HG03442 (cell line): ENCODE data around the gene STAG1.
"Not testable (repeated sequence)": the region's sequence is repeated elsewhere in the genome, so short reads cannot be mapped to it uniquely, and the experiment has no call there.

Experiments
- ATAC-seq: cut with Tn5 transposase; IDR thresholded peaks from one replicate; pipeline ENCODE4 v1.9.1; 2021; ENCODE audit warnings: mild to moderate bottlenecking, moderate library complexity; ENCODE audit not compliant: unreplicated experiment

STAG1 gene

DNA sequence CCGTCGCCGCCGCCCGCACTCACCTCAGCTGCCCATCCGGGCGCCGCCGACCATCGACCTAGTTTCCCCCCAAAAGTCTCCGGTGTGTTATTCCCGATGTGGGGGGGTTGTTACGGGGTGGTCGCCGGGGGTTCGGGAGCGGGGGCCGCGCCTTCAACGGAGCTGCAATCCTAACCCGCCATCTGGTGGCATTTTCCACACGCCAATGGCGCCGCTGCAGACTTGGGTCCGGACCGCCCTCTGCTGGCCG lies at the start of gene STAG1:
Gene STAG1 (minus strand): TSS at position 207 of the 250 bp plus-strand sequence. CDS start 121,480 bp downstream, outside the sequence.
- ATAC-seq: no peak

DNA sequence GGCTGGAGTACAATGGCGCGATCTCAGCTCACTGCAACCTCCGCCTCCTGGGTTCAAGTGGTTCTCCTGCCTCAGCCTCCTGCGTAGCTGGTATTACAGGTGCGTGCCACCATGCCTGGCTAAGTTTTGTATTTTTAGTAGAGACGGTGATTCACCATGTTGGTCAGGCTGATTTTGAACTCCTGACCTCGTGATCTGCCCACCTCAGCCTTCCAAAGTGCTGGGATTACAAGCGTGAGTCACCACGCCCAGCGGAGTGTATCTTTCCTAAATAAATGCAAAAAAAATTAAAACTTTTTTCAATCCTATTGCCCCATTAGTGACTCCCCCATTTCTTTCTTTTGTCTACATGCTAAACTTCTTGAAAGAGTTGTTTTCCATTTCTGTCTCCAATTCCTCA lies 49.0 kb upstream of the STAG1 start:
- ATAC-seq: not testable (repeated sequence)

DNA sequence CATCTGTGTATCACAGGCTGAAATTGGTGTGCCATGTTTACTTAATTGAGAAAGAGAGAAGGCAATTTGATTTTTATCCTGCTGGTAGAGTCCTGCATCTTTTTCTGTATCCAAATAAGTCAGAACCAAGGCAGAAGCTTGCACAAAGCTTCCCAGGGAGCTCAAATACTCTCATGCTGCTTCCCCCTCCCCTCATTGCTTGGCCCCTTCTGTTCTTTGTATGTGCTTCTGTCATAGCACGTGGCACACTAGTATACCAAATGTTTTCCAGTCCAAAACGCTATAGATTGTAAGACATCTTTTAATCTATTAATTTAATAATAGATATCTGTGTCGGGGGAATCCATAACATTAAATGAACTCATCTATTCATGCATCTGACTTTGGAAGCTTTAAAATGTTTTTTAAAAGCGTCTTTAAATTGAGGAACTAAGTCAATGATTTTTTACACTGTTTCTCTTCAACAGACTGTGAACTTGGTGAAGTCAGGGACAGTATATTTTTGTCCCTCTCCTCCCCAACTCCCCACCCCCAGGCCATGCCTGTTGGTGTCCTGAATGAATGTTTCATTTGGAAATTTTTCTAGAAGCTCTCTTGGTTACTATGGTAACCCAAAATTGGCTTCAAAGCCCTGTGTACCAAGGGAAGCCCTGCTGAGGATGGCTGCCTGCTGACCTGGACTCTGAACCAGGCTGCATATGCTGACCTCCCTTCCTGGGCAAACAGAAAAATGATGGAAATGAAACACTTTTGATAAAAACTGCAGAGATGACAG lies 40.6 kb upstream of the STAG1 start:
- ATAC-seq: no peak

DNA sequence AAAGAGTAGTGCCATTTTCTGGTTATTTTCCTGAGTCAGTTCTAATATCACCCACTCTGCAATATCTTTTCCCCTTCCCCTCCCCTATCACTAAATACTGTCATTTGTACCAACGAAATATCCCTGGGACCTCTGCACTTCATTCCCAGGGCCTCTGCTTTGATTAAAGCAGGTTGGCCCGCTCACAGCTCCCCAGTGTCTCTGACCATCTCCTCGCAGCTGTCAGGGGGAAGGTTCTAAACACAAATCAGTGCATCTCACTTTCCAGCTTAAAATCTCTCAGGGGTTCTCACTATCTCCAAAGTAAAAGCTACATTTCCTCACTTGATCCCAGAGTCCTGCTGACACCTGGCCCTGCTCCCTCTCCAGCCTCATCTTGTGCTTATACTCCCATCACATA lies 38.6 kb upstream of the STAG1 start:
- ATAC-seq: no peak

DNA sequence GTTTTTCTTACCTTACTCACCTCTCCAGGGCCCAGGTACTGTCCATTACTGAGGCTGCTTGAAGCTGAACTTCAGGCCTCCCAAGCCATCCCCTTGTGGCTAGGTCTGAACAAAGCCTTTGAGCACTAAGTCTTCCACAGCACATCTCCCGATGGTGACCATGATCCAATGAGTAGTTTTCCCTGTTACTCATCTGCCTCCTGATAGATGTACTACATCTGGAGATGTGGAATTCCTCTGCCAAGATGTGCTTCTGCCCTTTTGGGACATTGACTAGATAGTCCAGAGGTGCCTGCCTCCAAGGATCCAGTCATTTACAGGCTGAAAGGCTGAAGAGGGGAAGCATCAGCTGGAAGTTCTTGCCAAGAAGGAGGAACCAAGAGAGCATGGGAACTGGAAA lies 37.8 kb upstream of the STAG1 start:
- no peak for ATAC-seq

DNA sequence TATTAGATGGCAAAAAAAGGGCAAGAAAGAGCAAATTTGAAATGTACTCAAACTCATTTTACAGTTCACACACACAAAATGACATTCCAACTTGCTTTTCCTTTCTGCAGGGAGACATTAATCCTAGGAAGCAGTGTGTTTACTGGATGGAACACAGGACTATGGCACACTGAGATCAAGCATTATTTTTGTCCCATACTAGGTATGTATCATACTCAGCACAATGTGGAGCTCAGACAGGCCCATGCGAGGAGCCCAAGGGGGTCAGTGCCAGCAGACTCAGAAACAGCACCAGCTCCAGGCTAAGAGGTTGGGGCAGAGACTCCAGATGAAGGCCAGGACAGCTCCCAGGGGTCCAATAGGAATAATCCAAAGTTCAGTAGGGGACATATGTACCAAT lies 36.0 kb upstream of the STAG1 start:
- no peak for ATAC-seq

DNA sequence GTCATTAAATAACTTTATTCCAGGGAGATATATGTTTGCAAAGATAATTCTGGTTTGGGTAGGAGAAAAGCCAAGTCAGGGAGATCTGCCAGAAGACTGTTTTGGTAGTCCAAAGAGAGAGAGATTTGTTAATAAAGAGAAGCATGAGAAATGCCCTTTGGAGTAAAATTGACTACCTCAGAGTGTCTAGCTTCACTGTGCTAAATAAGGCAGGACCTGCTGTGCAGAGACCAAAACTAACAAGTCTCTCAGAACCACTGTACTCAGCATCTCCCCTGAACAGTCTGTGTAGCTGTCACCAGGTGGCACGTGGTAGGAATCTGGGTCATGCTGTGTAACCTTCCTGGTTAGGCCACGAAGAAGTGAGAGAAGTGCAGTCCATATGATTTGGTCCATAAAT lies 35.2 kb upstream of the STAG1 start:
- ATAC-seq: peak; percentile 88

DNA sequence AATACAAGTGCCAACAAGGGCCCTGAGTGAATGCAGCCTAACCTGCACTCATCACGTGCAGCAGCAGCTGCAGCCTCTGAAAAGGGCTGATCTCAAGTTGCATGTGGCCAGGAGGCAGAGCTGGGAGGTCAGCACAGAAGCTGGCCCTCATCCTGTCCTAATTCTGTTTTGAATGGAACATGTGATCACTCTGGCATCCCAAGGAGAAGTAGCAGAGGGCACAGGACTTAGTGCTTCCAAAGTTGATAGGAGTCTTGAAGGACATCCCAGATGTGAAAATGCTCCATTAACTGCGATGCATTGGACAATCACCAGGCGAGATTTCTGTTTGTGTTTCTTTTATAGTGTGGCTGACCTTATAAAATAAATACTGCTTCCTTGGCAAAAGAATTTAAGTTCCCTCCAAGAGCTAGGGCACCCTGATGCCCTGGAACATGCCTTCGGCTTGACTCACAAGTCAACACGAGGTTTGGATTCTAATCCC lies 31.6 kb upstream of the STAG1 start:
- ATAC-seq: no peak

DNA sequence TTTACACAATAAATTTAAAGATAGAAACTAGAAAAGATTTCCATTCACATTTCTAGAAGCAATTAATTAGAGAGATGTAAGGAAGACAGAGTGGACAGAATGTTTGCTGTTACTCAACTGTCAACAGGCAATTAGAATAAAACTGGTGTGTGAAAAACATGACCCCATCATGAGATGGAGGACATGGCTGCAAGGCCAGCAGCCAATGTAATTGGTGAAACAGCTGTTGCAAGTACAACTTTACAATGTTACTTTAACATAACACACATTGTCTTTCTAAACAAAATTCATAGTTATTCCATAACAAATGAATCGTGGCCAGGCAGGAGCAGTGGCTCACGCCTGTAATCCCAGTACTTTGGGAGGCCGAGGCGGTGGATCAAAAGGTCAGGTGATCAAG lies 28.6 kb upstream of the STAG1 start:
- ATAC-seq: no peak

DNA sequence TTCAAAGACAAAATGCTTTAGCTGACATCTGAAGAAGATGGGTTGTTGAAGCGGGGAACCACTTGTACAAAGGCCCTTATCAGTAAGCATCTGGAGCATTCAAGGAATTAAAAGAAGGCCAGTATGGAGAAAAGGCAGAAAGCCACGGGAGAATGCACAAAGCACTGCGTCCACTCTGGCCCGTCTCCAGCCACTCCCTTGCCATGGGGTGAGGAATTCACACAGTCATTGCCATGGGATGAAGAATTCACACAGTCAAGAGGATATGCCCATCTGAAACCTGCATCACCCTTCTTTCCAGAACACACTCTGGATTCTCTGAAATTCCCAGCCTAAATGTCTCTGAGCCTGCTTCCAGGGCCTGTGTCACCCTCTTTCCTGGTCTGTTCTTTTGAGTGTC lies 26.7 kb upstream of the STAG1 start:
- no peak for ATAC-seq

DNA sequence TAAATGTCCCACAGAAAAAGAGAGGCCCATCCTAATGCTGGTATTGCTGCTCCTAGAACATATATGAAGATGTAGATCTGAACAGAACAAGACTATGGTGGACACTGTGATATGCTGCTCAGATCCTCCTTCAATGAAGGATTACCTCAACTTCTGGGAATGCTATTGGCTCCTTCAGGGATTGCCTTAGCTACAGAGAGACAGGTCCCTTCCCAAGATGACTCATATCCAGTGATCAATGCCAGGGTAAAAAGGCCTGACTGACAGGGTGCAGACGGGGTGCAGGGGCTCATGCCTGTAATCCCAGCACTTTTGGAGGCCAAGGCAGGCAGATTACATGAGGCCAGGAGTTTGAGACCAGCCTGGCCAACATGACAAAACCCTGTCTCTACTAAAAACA lies 20.5 kb upstream of the STAG1 start:
- no peak for ATAC-seq

DNA sequence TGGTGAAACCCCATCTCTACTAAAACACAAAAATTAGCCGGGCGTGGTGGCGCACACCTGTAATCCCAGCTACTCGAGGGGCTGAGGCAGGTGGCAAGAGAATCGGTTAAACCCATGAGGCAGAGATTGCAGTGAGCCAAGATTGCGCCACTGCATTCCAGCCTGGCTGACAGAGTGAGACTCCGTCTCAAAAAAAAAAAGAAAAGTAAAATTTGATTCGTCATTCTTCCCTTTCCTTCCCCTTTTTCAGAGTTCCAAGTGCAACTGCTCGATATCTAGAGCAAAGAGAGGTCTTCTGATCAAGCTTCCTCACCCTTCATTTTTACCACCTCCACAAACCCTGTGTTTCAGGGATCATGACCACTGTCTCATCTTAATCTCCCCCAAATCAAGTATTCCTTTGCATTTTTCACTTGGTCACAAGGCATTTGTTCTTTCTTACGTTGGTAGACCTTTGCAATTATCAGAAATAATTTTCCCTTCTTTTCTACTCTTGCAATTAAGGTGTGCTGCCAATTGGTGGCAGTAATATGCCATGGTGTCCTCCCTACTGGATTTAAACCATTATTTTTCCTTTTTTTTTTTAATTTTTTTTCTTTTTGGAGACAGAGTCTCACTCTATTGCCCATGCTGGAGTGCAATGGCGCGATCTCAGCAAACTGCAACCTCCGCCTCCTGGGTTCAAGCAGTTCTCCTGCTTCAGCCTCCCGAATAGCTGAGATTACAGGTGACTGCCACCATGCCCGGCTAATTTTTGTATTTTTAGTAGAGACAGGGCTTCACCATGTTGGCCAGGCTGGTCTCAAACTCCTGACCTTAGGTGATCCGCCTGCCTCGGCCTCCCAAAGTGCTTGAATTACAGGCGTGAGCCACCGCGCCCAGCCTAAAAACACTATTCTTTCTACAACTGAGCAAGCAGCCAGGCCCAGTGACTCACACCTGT lies 6.3 kb upstream of the STAG1 start:
- not testable (repeated sequence) for ATAC-seq

DNA sequence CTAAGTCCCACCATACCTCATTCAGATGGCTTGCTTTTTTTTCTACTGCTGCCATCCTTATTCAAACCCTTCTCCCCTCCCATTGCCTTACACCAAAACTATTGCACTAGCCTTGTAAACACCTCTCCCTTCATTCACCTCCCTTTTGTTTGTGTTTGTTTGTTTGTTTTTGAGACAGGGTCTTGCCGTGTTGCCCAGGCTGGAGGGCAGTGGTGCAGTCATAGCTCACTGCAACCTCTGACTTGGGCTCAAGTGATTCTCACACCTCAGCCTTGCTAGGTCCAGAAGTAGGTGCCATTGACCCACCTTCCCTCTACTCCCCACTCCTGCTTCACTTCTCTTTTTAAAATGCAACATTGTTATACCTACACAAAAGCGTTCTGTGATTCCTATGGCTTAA lies 3.0 kb upstream of the STAG1 start:
- no peak for ATAC-seq

DNA sequence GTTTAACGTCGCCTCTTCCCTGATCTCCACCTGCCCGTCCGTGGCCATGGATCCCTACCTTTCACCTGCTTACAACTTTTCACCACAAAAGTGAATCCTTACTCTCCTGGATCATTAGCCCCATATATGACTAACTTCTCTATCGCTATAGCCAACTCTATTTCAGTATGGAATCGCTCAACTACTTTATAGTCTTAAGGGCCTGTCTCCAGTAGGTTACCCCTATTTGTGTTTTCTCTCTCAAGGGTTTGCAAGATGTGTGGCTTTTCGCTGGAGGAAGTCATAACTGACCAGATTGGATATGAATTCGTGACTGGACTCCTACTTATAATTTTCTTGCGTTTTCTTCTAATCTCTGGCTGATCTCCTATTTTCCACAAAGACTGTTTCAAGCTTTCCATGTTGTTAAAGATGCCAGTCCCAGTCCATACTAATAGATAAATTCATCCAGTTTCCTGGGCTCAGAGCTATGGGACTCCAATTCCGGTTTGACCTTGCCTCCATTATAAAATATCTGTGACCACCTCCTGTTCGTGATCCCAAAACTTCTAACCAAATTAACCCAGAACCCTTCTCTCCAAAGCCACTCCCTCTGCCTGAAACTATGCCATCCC lies 1.3 kb upstream of the STAG1 start:
- ATAC-seq: no peak

DNA sequence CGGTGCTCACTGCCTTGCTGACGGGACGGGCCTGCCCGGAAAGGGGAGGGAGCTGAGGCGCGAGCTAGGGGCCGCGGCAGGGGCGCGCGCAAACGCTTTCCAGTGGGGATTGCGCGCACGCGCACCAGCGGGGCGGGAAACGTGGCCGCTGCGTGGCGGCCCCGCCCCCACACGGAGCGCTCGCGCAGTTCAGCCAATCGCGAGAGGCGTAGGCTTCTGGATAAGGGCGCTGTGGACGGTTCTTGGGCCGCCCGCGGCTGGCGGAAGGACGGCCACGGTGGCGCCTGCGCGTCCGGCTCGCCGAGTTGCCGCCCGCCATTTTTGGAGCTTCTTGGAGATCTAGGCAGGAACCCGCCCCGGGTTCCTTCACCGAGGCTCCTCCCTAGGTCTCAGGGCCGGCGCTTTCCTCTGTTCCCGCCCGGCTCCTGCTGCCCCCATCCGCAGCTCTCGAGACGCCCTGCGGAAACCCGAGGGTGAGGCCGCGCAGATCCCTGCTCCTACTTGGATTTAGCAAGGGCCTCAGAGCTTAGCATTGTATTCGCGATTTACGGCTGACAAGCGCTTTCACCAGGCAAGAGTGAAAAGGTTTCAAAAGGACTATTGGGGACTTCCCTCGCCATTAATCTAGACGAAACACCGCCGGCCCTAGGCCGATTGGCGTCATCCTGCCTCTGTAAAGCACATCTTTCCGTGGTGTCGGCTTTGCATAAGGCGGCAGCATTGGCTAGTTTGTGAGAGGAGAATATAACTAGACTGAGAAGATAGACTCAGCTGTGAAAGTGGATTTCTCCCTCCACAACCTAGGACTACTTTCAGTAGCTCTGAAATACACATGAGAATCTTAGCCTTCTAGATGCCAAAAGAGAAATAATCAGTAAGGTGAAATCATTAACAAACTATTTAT lies 496 bp upstream of the STAG1 start:
- peak; percentile 80 for ATAC-seq

DNA sequence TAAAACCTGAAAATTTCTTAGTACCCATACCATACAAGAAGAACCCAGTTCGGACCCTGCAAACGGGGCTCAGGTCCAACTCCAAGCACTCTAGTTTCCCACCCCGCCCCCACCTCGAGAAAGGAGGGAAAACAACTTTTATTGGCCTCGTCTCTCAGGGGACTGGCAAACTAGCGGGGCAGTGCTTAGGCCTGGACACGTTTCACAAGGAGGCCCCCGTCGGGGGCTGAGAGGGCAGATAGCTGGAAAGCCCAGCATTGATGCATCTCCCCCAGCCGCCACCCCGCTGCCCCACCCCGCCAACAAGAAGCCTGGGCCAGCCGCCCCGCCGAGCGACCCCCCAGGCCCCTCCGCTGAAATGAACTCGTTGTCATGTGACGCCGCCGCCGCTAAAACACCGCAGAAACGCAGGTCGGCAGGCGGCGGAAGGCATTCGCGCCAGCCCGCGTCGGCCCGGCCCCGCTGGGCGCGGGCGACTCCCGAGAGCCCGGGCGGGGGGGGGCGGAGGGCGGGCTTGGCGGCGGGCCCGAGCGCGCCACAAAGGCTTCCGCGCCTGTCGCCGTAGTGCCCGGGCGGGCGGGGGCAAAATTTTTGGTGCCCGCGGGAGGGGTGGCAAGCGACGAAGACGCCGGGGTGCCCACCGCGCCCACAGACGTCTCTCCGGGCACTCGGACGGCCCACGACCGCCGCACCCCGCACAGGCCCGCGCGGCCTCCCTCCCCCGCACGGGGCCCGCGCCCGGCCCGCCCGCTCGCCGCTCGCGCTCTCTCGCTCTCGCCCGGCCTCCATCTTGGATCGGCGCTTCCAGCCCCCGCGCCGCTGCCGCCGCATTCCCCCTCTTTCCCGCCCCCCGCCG lies 634 bp downstream of the STAG1 start:
- peak; percentile 8 for ATAC-seq

DNA sequence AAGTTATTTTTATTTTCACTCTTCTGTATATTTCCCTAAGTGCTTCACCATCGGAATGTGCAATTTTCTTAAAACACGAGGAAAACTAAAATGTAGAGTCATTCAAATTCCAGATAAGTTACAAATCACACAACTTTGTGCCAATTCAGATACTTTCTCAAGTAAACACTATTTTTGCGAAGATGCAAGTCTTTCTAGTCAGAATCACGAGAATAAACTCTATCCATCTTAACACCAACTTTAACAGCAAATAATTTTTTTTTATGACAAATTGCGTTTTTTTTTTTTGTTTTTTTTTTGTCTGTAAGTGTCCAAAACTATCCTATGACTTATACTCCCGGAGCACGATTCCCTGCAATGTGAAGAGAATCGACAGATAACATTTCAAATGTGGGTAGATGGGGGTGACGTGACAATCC lies 1.3 kb downstream of the STAG1 start:
- ATAC-seq: no peak

DNA sequence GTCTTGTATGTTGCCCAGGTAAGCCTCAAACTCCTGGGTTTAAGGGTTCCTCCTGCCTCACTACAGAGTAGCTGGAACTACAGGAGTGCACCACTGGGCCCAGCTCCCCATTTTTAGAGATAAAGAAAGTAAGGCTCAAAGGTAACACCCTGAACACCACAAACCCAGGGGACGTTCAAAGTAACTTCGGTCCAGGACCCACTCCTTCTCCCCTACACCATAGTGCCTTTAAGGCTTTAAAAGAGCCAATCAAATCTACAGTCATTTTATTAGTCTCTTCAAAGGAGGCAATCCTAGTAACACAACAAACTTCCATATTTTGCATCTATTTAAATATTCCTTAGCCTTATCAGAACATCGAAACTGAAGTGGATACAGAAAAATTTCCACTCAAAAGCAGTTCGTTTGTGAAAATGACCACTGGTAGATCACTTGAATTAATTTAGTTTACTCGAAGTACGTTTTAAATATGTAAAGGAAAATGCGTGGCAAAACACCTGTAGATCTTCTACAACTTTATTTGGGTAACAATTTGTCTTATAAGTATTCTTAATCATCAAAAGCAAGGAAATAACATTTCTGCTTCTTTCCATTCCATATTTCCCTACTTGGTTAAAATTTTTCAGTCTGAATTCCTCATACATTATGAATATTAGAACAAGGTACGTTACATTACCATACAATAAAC lies 1.8 kb downstream of the STAG1 start:
- no peak for ATAC-seq

DNA sequence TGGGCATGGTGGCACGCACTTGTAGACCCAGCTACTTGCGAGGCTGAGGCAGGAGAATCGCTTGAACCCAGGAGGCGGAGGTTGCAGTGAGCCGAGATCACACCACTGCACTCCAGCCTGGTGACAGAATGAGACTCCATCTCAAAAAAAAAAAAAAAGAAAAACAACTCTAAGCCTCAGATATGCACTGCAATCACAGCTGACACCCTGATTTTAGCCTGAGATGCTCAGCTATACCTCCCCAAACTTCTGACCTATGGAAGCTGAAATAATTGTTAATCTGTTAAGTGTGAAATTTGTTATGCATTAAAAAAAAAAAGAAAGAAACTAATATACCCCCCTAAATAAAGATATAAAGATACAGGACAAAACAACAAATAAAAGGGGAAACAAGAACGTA lies 2.6 kb downstream of the STAG1 start:
- ATAC-seq: not testable (repeated sequence)
